GM18499 (cell line): ENCODE data around the gene TMEM115.

Experiments
- ATAC-seq: cut with Tn5 transposase; IDR thresholded peaks from one replicate; pipeline ENCODE4 v1.9.1; 2021; ENCODE audit warnings: moderate number of reproducible peaks; ENCODE audit not compliant: insufficient read depth, unreplicated experiment

TMEM115 gene

GRCh38 chr3:50378757-50379156 is 19.4 kb upstream of the TMEM115 start:
- no peak for ATAC-seq

- no peak for ATAC-seq
Observed at GRCh38 chr3:50378024-50378423, 18.7 kb upstream of the TMEM115 start.

GRCh38 chr3:50375258-50375931 is 16.1 kb upstream of the TMEM115 start:
- no peak for ATAC-seq

GRCh38 chr3:50374363-50375257 is 15.3 kb upstream of the TMEM115 start:
- no peak for ATAC-seq

- ATAC-seq: no peak
Observed at GRCh38 chr3:50373146-50374051, 14.1 kb upstream of the TMEM115 start.

- no peak for ATAC-seq
Observed at GRCh38 chr3:50372349-50372748, 13.0 kb upstream of the TMEM115 start.

GRCh38 chr3:50371133-50371685 is 11.9 kb upstream of the TMEM115 start:
- no peak for ATAC-seq

- no peak for ATAC-seq
Observed at GRCh38 chr3:50370594-50370993, 11.3 kb upstream of the TMEM115 start.

GRCh38 chr3:50369012-50369670 is 9.8 kb upstream of the TMEM115 start:
- ATAC-seq: no peak

GRCh38 chr3:50365842-50366220 is 6.5 kb upstream of the TMEM115 start:
- ATAC-seq: no peak

- no peak for ATAC-seq
Observed at GRCh38 chr3:50365080-50365841, 5.9 kb upstream of the TMEM115 start.

- no peak for ATAC-seq
Observed at GRCh38 chr3:50364573-50365079, 5.3 kb upstream of the TMEM115 start.

- no peak for ATAC-seq
Observed at GRCh38 chr3:50359760-50360110, 414 bp upstream of the TMEM115 start.

- no peak for ATAC-seq
Observed at GRCh38 chr3:50358355-50358910, 888 bp downstream of the TMEM115 start.

GRCh38 chr3:50357481-50357880 is 1.8 kb downstream of the TMEM115 start:
- ATAC-seq: no peak

GRCh38 chr3:50356553-50356952 is 2.8 kb downstream of the TMEM115 start:
- no peak for ATAC-seq

- ATAC-seq: no peak
Observed at GRCh38 chr3:50355829-50356552, 3.3 kb downstream of the TMEM115 start.

- no peak for ATAC-seq
Observed at GRCh38 chr3:50354850-50355249, 4.5 kb downstream of the TMEM115 start.
